Stomach (tissue), 9 donors: ENCODE results near the gene TRPM1. TPM values are rescaled to one million over a fixed set of nuclear protein-coding genes. Genes with fewer than 3 reads are reported as not detected.

Source experiments
- DNase-seq, 2 donors: peaks; one replicate each; pipeline versions ENCODE4 v3.0.0 to v3.0.0-alpha.2; 2013 to 2019
- H3K27ac ChIP-seq, 5 donors: fragments of 200-600 bp in 4 of 5; sonication (generic) in 4 of 5; one replicate each; pipeline ENCODE4 v1.5.1; 2013 to 2019; ENCODE audit warnings: mild to moderate bottlenecking in 1 of 5, moderate library complexity in 1 of 5
- H3K27me3 ChIP-seq, 3 donors: fragments of 200-600 bp; sonication (generic); one replicate each; pipeline ENCODE4 v1.5.1; 2017 to 2019; ENCODE audit warnings: mixed run types in 1 of 3
- H3K36me3 ChIP-seq, 4 donors: fragments of 200-600 bp; sonication (generic); 1 replicate in 3 of 4; 2 replicates in 1 of 4; pipeline ENCODE4 v1.5.1; 2016 to 2019
- H3K4me1 ChIP-seq, 4 donors: fragments of 200-600 bp; sonication (generic); one replicate each; pipeline ENCODE4 v1.5.1; 2016 to 2019
- H3K4me3 ChIP-seq, 4 donors: fragments of 200-600 bp; sonication (generic) in 3 of 4; one replicate each; pipeline ENCODE4 v1.5.1; 2016 to 2019; ENCODE audit warnings: mild to moderate bottlenecking in 1 of 4
- H3K9me3 ChIP-seq, 4 donors: fragments of 200-600 bp; sonication (generic); one replicate each; pipeline ENCODE4 v1.5.1; 2016 to 2019
- EP300 ChIP-seq: sonication (generic); formaldehyde crosslinking; IDR thresholded peaks from one replicate; pipeline ENCODE4 v1.6.1; 2017; ENCODE audit warnings: antibody characterized with exemption
- POLR2A ChIP-seq, 4 donors: fragments of 450-650 bp; IDR thresholded peaks; one replicate each; pipeline ENCODE4 v1.6.1; 2016; ENCODE audit warnings: antibody characterized with exemption in 4 of 4, control low read depth in 2 of 4, mild to moderate bottlenecking in 1 of 4, moderate library complexity in 1 of 4
- POLR2AphosphoS5 ChIP-seq, 3 donors: sonication (generic); formaldehyde crosslinking; IDR thresholded peaks; one replicate each; pipeline ENCODE4 v1.6.1; 2016; ENCODE audit warnings: antibody characterized with exemption in 3 of 3
- WGBS, 5 donors: extraction: QIAGEN DNeasy Blood & Tissue Kit in 3 of 5; methylation state at CpG; one replicate each; pipeline versions ENCODE4 v1.1.5 to v1.1.7; 2013 to 2018; 5-methylcytosine and 5-hydroxymethylcytosine counted together
- intact Hi-C: fragments of 100-400 bp; cut with DNase I; formaldehyde crosslinking; loops from one replicate; pipeline ENCODE4 v1.15.1; 2023; ENCODE audit warnings: low total_unique reads
- polyA plus RNA-seq, 3 donors: library from polyadenylated mRNA; stranded (reverse); fragments of 200-250 nt; gene quantifications; one replicate each; pipeline ENCODE4 v1.2.3, GENCODE V29; 2013
- total RNA-seq, 5 donors: library from RNA; depleted of rRNA; stranded (reverse); fragments of >200 nt; gene quantifications; one replicate each; pipeline versions ENCODE4 v1.1.0 to v1.2.3, GENCODE V29; 2014 to 2016
- TF ChIP-seq, protein P1 (sequence below), 7 experiments: fragments of 450-650 bp in 4 of 7; fragments of 200-600 bp in 3 of 7; sonication (generic) in 3 of 7; IDR thresholded peaks; one replicate each; pipeline ENCODE4 v1.5.1; 2016 to 2019; ENCODE audit warnings: antibody characterized with exemption in 7 of 7, control low read depth in 2 of 7, mild to moderate bottlenecking in 1 of 7
- donor health status: healthy with polysubstance abuse.
- donor health status: Bipolar disorder and iron deficiency.
- donor health status: healthy.

TRPM1 gene
- total and polyA plus RNA-seq, 8 donors: 0.15 TPM; not detected in 7

DNA sequence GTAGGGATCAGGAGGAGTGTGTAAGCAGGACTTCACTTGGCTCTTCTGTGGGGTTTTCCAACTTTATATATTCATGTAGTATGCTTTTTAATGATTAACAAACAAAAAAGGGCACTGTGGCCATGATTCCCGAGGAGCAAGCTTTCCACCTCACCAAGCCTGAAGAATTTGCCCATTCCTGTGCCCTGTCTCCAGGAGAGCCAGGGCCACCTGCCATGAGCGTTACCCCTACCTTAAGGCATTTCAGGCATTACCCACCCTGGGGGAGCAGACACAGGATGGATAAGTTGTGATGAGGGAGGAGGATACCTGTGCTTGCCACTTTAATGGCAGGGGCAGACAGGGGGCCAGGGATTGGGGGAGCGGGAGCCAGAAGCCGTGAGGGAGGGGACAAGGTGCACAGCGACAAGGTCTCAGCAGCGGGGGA, 3.0 kb downstream of the TRPM1 start:
- H3K9me3 ChIP-seq: no peaks in the 10 kb centered on the region
- H3K27me3 ChIP-seq: no peaks in the 10 kb centered on the region
- intact Hi-C loops: no loop called here
- no peaks in the 10 kb centered on the region for H3K36me3 ChIP-seq
- TF ChIP-seq POLR2AphosphoS5 (IDR thresholded peaks at IDR 0.05): no peak
- TF ChIP-seq, protein P1, sequence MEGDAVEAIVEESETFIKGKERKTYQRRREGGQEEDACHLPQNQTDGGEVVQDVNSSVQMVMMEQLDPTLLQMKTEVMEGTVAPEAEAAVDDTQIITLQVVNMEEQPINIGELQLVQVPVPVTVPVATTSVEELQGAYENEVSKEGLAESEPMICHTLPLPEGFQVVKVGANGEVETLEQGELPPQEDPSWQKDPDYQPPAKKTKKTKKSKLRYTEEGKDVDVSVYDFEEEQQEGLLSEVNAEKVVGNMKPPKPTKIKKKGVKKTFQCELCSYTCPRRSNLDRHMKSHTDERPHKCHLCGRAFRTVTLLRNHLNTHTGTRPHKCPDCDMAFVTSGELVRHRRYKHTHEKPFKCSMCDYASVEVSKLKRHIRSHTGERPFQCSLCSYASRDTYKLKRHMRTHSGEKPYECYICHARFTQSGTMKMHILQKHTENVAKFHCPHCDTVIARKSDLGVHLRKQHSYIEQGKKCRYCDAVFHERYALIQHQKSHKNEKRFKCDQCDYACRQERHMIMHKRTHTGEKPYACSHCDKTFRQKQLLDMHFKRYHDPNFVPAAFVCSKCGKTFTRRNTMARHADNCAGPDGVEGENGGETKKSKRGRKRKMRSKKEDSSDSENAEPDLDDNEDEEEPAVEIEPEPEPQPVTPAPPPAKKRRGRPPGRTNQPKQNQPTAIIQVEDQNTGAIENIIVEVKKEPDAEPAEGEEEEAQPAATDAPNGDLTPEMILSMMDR (IDR thresholded peaks at IDR 0.05): no peak
- no peak for TF ChIP-seq EP300
- TF ChIP-seq POLR2A (IDR thresholded peaks at IDR 0.05): no peak
- no peak overlapping the region for H3K27ac ChIP-seq
- peaks cover 0 to 4% (median 2%) of the 10 kb centered on the region in 4 donors for H3K4me1 ChIP-seq
- no peak overlapping the region for H3K4me3 ChIP-seq
- 62 to 77% (median 68%) methylated on average over 6 of the region's 6 CpGs for WGBS, 5 donors
- DNase-seq: no peak

DNA sequence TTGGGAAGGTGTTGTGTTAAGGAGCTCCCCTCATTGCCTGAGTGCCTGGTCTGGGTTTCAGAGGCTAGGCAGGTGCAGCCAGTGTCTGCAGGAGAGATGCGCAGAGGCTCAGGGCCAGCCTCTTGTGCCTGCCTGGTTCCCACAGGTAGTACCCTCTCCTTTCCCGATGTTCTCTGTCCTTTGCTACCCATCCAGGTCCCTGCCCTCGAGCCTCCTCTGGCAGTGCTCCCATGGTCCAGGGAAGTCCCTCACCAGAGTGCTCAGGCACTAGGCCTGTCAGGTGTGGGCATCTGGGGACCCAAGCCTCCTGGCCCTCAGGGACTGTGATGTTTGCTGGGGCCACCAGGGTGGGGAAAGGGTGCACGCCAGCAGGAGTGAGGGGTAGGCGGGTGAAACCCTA, 5.0 kb downstream of the TRPM1 start:
- H3K36me3 ChIP-seq: no peaks in the 10 kb centered on the region
- H3K4me1 ChIP-seq: peaks cover 0 to 4% (median 2%) of the 10 kb centered on the region in 4 donors
- no peak for DNase-seq
- TF ChIP-seq POLR2AphosphoS5 (IDR thresholded peaks at IDR 0.05) (no peak), POLR2A (IDR thresholded peaks at IDR 0.05) (no peak), EP300 (no peak)
- TF ChIP-seq, protein P1 (IDR thresholded peaks at IDR 0.05): no peak
- WGBS, 5 donors: 86 to 97% (median 94%) methylated on average over 5 of the region's 5 CpGs
- intact Hi-C loops: no loop called here
- H3K9me3 ChIP-seq: no peaks in the 10 kb centered on the region
- H3K27me3 ChIP-seq: no peaks in the 10 kb centered on the region
- H3K27ac ChIP-seq: no peak overlapping the region
- no peak overlapping the region for H3K4me3 ChIP-seq

DNA sequence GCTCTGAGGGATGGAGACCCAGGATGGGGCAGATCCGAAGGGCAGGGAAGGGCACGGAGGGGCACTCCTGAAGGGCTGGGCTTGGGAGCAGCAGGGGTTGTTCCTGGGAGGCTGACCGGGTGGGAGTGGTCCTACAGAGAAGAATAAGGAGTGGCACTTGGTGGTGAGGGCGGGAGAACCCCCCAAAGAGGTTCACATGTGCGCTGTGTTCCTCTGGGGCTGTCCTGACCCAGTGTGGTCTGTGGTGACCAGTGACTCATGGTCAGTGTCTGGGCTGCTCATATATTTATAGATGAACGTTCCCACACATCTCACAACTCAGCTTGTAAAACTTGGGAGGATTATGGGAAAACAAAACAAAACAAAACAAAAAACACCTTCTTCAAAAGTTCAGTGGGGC, 10.0 kb downstream of the TRPM1 start:
- no peak for TF ChIP-seq POLR2A (IDR thresholded peaks at IDR 0.05)
- TF ChIP-seq, protein P1 (IDR thresholded peaks at IDR 0.05): no peak
- no peak for TF ChIP-seq POLR2AphosphoS5 (IDR thresholded peaks at IDR 0.05)
- TF ChIP-seq EP300: no peak
- no peak for DNase-seq
- Histone ChIP-seq H3K27me3 (no peaks in the 10 kb centered on the region), H3K9me3 (no peaks in the 10 kb centered on the region), H3K4me1 (no peaks in the 10 kb centered on the region), H3K27ac (no peak overlapping the region), H3K4me3 (no peak overlapping the region), H3K36me3 (no peaks in the 10 kb centered on the region)
- intact Hi-C loops: no loop called here
- 81 to 89% (median 87%) methylated on average over 6 of the region's 6 CpGs for WGBS, 5 donors

DNA sequence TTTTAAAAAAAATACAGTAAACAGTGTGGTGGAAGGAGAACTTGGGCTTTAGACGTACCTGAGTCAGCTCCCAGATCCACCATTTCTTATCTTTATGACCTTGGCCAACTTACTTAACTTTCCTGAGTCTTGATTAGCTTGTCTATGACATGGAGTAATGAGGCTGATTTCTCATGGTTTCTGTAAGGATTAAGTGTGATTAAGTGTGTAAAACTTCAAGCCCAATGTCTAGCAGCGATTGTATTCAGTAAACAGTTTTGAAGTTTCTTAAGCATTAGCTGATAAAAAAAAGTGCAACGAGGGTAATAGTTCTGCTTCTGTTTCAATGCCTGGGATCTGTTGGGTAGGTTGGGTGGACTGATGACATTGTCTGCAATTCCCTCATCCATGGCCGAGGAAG, 10.8 kb downstream of the TRPM1 start:
- H3K4me3 ChIP-seq: no peak overlapping the region

More for the DNA sequence above, 10.8 kb downstream of the TRPM1 start:
- Histone ChIP-seq H3K27me3 (no peaks in the 10 kb centered on the region), H3K36me3 (no peaks in the 10 kb centered on the region), H3K9me3 (no peaks in the 10 kb centered on the region), H3K4me1 (no peaks in the 10 kb centered on the region), H3K27ac (no peak overlapping the region)
- 39 to 58% (median 45%) methylated on average over 4 of the region's 4 CpGs for WGBS, 5 donors
- intact Hi-C loops: no loop called here
- DNase-seq: no peak
- TF ChIP-seq POLR2A (IDR thresholded peaks at IDR 0.05) (no peak), EP300 (no peak), POLR2AphosphoS5 (IDR thresholded peaks at IDR 0.05) (no peak)
- TF ChIP-seq, protein P1 (IDR thresholded peaks at IDR 0.05): no peak
